ENCODE results near the gene ARL15.

- TF ChIP-seq BHLHE40 (IDR thresholded peaks at IDR 0.05; ENCODE audit: low read length) (no peak), ARHGAP35 (IDR thresholded peaks at IDR 0.05; ENCODE audit: partially characterized antibody) (no peak), ATF4 (CRISPR knock-in tag; IDR thresholded peaks at IDR 0.05) (no peak), ZEB2 (IDR thresholded peaks at IDR 0.05) (no peak), CTCF (IDR thresholded peaks at IDR 0.05 in 2 of 3, conservative IDR thresholded peaks at IDR 0.05 in 1 of 3; ENCODE audit: insufficient read depth in 2 of 3, low read depth in 1 of 3, low read length in 3 of 3) (no peak), NR2C2 (CRISPR knock-in tag; IDR thresholded peaks at IDR 0.05) (no peak), NR2C2 (tag; IDR thresholded peaks at IDR 0.05) (no peak), RCOR1 (IDR thresholded peaks at IDR 0.05; ENCODE audit: borderline replicate concordance in 1 of 2, low read depth in 2 of 2, low read length in 2 of 2) (no peak), E4F1 (CRISPR knock-in tag; IDR thresholded peaks at IDR 0.05; ENCODE audit: borderline replicate concordance) (no peak), FOXJ2 (tag; IDR thresholded peaks at IDR 0.05) (no peak), UBTF (IDR thresholded peaks at IDR 0.05; ENCODE audit: borderline replicate concordance in 1 of 2, low read depth in 2 of 2, low read length in 2 of 2) (no peak), REST (IDR thresholded peaks at IDR 0.05; ENCODE audit: borderline replicate concordance) (no peak), REST (CRISPR knock-in tag; IDR thresholded peaks at IDR 0.05; ENCODE audit: low read depth) (no peak), MLX (CRISPR knock-in tag; conservative IDR thresholded peaks at IDR 0.05) (no peak)
Measured at GRCh38 chr5:54081415-54081814, 229.0 kb downstream of the ARL15 start.

All from K562 (cell line).